HG03060 (cell line): ENCODE measurements around the gene LAPTM5.
A peak's percentile ranks its signal among the peaks of the same experiment; 100 is the strongest.

Source experiments
- ATAC-seq: cut with Tn5 transposase; IDR thresholded peaks from one replicate; pipeline ENCODE4 v1.9.1; 2021; ENCODE audit warnings: low read depth, moderate number of reproducible peaks; ENCODE audit not compliant: unreplicated experiment

Gene LAPTM5

GRCh38 chr1:30720271-30721223 is 37.0 kb downstream of the LAPTM5 start:
- ATAC-seq = no peak

GRCh38 chr1:30719406-30720270 is 37.9 kb downstream of the LAPTM5 start:
- no peak for ATAC-seq

GRCh38 chr1:30718636-30719405 is 38.8 kb downstream of the LAPTM5 start:
- peak; percentile 38 for ATAC-seq

- ATAC-seq = peak; percentile 46
These were observed 39.4 kb downstream of the LAPTM5 start for GRCh38 chr1:30718091-30718635.

GRCh38 chr1:30716646-30717045 is 40.9 kb downstream of the LAPTM5 start:
- ATAC-seq = no peak

- ATAC-seq = no peak
These were observed 41.7 kb downstream of the LAPTM5 start for GRCh38 chr1:30715886-30716285.

- no peak for ATAC-seq
These were observed 42.4 kb downstream of the LAPTM5 start for GRCh38 chr1:30715216-30715615.

- ATAC-seq = no peak
These were observed 43.0 kb downstream of the LAPTM5 start for GRCh38 chr1:30714536-30715090.

- ATAC-seq = no peak
These were observed 43.5 kb downstream of the LAPTM5 start for GRCh38 chr1:30714025-30714424.

- no peak for ATAC-seq
These were observed 44.3 kb downstream of the LAPTM5 start for GRCh38 chr1:30713311-30713710.

GRCh38 chr1:30712583-30712982 is 45.0 kb downstream of the LAPTM5 start:
- ATAC-seq = no peak

- ATAC-seq = no peak
These were observed 47.2 kb downstream of the LAPTM5 start for GRCh38 chr1:30710407-30710806.

- ATAC-seq = no peak
These were observed 49.2 kb downstream of the LAPTM5 start for GRCh38 chr1:30708361-30708728.

GRCh38 chr1:30707412-30708360 is 49.9 kb downstream of the LAPTM5 start:
- ATAC-seq = no peak

- no peak for ATAC-seq
These were observed 51.0 kb downstream of the LAPTM5 start for GRCh38 chr1:30706528-30706927.

- no peak for ATAC-seq
These were observed 51.9 kb downstream of the LAPTM5 start for GRCh38 chr1:30705698-30706097.

- no peak for ATAC-seq
These were observed 52.6 kb downstream of the LAPTM5 start for GRCh38 chr1:30704765-30705509.

- no peak for ATAC-seq
These were observed 53.3 kb downstream of the LAPTM5 start for GRCh38 chr1:30704271-30704670.
